ENCODE results near the gene ARHGAP27.

The ARHGAP27 gene

DNA sequence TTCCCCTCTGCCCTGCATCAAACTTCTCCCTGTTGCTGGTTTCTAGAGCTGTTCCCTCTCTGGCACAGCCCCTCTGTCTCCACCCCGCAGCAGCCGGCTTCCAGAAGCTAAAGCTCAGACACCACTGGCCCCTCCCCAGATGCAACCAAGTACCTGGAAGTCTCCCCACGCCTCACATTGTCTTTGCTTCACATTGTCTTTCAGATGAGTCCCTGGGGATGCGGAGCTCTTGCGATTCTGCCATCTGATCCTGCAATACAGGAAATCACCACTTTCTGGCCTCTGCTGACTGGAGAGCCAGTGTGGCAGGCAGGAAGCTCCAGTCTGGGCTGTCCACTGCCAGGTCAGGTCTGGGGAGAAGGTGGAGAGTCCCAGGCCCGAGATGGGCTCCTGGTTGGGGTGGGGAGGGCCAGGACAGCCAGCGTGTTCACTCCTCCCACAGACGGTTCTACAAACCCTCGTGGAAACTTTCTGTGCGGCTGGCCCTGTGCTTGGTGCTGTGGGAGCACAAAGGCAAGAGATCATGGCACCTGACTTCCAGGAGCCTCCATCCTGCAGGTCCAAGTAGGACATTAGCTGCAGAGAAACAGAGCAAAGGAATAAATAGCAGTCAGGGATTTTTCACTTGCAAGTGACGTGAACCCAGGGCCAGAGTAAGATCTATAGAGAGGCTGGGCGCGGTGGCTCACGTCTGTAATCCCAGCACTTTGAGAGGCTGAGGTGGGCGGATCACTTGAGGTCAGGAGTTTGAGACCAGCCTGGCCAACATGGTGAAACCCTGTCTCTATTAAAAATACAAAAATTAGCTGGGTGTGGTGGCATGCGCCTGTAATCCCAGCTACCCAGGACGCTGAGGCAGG, 67.9 kb downstream of the ARHGAP27 start:
- H3K9me3 ChIP-seq (ENCODE audit: control insufficient read depth, low read length): no peaks in the 10 kb centered on the region
- H3K36me3 ChIP-seq (ENCODE audit: control insufficient read depth, insufficient read depth, low read length): no peaks in the 10 kb centered on the region
- H3K27me3 ChIP-seq (replicated peaks; ENCODE audit: control insufficient read depth, insufficient read depth, low read length, poor library complexity, severe bottlenecking): no peaks in the 10 kb centered on the region
- no peak for DNase-seq
- no peak overlapping the region for H3K4me3 ChIP-seq (ENCODE audit: insufficient read depth, low read depth, low read length, poor library complexity, severe bottlenecking)
- no peak overlapping the region for H3K27ac ChIP-seq (ENCODE audit: insufficient read depth, low read length, poor library complexity, severe bottlenecking)
- H3K4me1 ChIP-seq (ENCODE audit: control insufficient read depth, insufficient read depth, low read length, poor library complexity, severe bottlenecking): no peaks in the 10 kb centered on the region

DNA sequence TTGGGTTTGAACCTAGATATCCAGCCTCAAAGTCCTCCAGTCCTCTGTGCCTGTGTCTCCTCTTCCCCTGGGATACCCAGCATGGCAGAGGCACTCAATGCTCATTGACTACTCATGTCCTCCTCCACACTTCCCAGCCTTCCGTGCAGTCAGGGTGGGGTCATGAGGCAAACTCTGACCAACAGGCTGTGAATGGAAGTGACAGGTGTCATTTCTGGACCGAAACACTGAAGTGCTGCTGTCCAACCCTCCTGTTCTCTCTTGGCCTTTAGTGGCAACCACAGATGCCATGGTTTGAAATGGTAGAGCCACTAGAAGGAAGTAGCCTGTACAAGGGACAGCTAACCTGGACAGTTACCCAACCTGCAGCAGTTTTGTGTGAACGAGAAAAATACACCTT, 69.2 kb downstream of the ARHGAP27 start:
- Histone ChIP-seq H3K4me1 (ENCODE audit: control insufficient read depth, insufficient read depth, low read length, poor library complexity, severe bottlenecking) (no peaks in the 10 kb centered on the region), H3K27me3 (replicated peaks; ENCODE audit: control insufficient read depth, insufficient read depth, low read length, poor library complexity, severe bottlenecking) (no peaks in the 10 kb centered on the region), H3K36me3 (ENCODE audit: control insufficient read depth, insufficient read depth, low read length) (no peaks in the 10 kb centered on the region), H3K4me3 (ENCODE audit: insufficient read depth, low read depth, low read length, poor library complexity, severe bottlenecking) (no peak overlapping the region), H3K9me3 (ENCODE audit: control insufficient read depth, low read length) (no peaks in the 10 kb centered on the region), H3K27ac (ENCODE audit: insufficient read depth, low read length, poor library complexity, severe bottlenecking) (no peak overlapping the region)
- DNase-seq: no peak

- Histone ChIP-seq H3K27me3 (replicated peaks; ENCODE audit: control insufficient read depth, insufficient read depth, low read length, poor library complexity, severe bottlenecking) (no peaks in the 10 kb centered on the region), H3K4me1 (ENCODE audit: control insufficient read depth, insufficient read depth, low read length, poor library complexity, severe bottlenecking) (no peaks in the 10 kb centered on the region), H3K4me3 (ENCODE audit: insufficient read depth, low read depth, low read length, poor library complexity, severe bottlenecking) (no peak overlapping the region), H3K36me3 (ENCODE audit: control insufficient read depth, insufficient read depth, low read length) (no peaks in the 10 kb centered on the region), H3K9me3 (ENCODE audit: control insufficient read depth, low read length) (no peaks in the 10 kb centered on the region), H3K27ac (ENCODE audit: insufficient read depth, low read length, poor library complexity, severe bottlenecking) (no peak overlapping the region)
- DNase-seq: no peak
Measured at GRCh38 chr17:45361976-45362375, 70.7 kb downstream of the ARHGAP27 start.

DNA sequence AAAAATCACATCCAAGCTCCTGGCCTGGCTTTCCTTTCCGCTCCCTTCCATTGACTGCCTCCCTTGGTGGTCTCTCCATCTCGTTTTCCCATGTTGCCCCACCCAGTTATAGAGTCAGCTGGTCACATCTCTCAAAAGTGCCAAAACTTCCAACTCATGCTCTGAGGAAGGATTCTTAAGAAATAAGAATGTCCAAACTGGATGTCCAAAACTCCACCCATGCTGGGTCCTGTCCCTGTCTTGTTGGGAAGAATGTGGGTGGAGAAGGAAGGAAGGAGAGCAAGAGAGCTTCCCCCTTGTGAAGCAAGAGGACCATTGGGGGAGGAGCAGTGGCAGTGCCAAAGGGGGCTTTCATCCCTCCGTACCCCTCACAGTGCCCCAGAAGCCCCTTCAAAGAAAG, 71.2 kb downstream of the ARHGAP27 start:
- H3K4me3 ChIP-seq (ENCODE audit: insufficient read depth, low read depth, low read length, poor library complexity, severe bottlenecking): no peak overlapping the region
- no peaks in the 10 kb centered on the region for H3K36me3 ChIP-seq (ENCODE audit: control insufficient read depth, insufficient read depth, low read length)
- no peaks in the 10 kb centered on the region for H3K4me1 ChIP-seq (ENCODE audit: control insufficient read depth, insufficient read depth, low read length, poor library complexity, severe bottlenecking)
- H3K27me3 ChIP-seq (replicated peaks; ENCODE audit: control insufficient read depth, insufficient read depth, low read length, poor library complexity, severe bottlenecking): no peaks in the 10 kb centered on the region
- H3K9me3 ChIP-seq (ENCODE audit: control insufficient read depth, low read length): no peaks in the 10 kb centered on the region
- DNase-seq: no peak
- no peak overlapping the region for H3K27ac ChIP-seq (ENCODE audit: insufficient read depth, low read length, poor library complexity, severe bottlenecking)

GRCh38 chr17:45357364-45357997, 75.2 kb downstream of the ARHGAP27 start:
- Histone ChIP-seq H3K4me3 (ENCODE audit: insufficient read depth, low read depth, low read length, poor library complexity, severe bottlenecking) (no peak overlapping the region), H3K27me3 (replicated peaks; ENCODE audit: control insufficient read depth, insufficient read depth, low read length, poor library complexity, severe bottlenecking) (no peaks in the 10 kb centered on the region), H3K36me3 (ENCODE audit: control insufficient read depth, insufficient read depth, low read length) (no peaks in the 10 kb centered on the region), H3K4me1 (ENCODE audit: control insufficient read depth, insufficient read depth, low read length, poor library complexity, severe bottlenecking) (no peaks in the 10 kb centered on the region), H3K27ac (ENCODE audit: insufficient read depth, low read length, poor library complexity, severe bottlenecking) (no peak overlapping the region), H3K9me3 (ENCODE audit: control insufficient read depth, low read length) (no peaks in the 10 kb centered on the region)
- no peak for DNase-seq

GRCh38 chr17:45355087-45355486, 77.6 kb downstream of the ARHGAP27 start:
- H3K27ac ChIP-seq (ENCODE audit: insufficient read depth, low read length, poor library complexity, severe bottlenecking): no peak overlapping the region
- no peaks in the 10 kb centered on the region for H3K9me3 ChIP-seq (ENCODE audit: control insufficient read depth, low read length)
- H3K4me1 ChIP-seq (ENCODE audit: control insufficient read depth, insufficient read depth, low read length, poor library complexity, severe bottlenecking): no peaks in the 10 kb centered on the region
- H3K4me3 ChIP-seq (ENCODE audit: insufficient read depth, low read depth, low read length, poor library complexity, severe bottlenecking): no peak overlapping the region
- DNase-seq: no peak
- no peaks in the 10 kb centered on the region for H3K36me3 ChIP-seq (ENCODE audit: control insufficient read depth, insufficient read depth, low read length)
- H3K27me3 ChIP-seq (replicated peaks; ENCODE audit: control insufficient read depth, insufficient read depth, low read length, poor library complexity, severe bottlenecking): no peaks in the 10 kb centered on the region

DNA sequence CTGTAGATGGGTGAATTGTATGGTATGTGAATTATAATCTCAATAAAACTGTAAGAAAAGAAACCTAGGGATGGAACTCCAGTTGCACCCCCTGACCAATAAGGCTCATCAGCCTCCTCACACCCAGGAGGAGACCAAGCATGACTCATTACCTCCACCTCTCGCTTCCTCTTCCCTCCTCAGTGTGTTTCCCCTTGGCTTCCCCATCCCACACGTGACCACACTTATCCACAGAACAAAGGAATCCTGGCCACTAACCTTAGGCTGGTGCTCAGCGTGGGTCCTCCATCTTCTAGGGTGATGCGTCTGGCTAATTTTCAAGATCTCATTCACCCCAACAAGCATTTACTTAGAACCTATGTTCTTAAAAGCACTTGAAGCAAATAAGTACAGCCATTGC, 79.6 kb downstream of the ARHGAP27 start:
- Histone ChIP-seq H3K4me3 (ENCODE audit: insufficient read depth, low read depth, low read length, poor library complexity, severe bottlenecking) (no peak overlapping the region), H3K27me3 (replicated peaks; ENCODE audit: control insufficient read depth, insufficient read depth, low read length, poor library complexity, severe bottlenecking) (no peaks in the 10 kb centered on the region), H3K36me3 (ENCODE audit: control insufficient read depth, insufficient read depth, low read length) (no peaks in the 10 kb centered on the region), H3K4me1 (ENCODE audit: control insufficient read depth, insufficient read depth, low read length, poor library complexity, severe bottlenecking) (no peaks in the 10 kb centered on the region), H3K27ac (ENCODE audit: insufficient read depth, low read length, poor library complexity, severe bottlenecking) (no peak overlapping the region), H3K9me3 (ENCODE audit: control insufficient read depth, low read length) (no peaks in the 10 kb centered on the region)
- no peak for DNase-seq

DNA sequence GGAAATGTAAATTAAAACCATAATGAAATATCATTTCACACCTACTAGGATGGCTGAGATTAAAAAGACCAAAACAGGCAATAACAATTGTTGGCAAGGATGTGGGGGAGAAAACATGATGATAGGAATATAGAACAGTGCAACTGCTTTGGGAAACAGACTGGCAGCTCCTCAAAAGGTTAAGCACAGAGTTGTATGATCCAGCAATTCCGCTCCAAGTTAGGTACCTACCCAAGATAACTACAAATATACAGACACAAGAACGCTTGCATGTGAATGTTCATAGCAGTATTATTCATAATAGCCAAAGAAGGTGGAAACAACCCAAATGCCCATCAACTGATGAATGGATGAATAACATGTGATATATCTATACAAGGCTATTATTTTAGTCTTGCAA, 80.8 kb downstream of the ARHGAP27 start:
- Histone ChIP-seq H3K36me3 (ENCODE audit: control insufficient read depth, insufficient read depth, low read length) (no peaks in the 10 kb centered on the region), H3K4me1 (ENCODE audit: control insufficient read depth, insufficient read depth, low read length, poor library complexity, severe bottlenecking) (no peaks in the 10 kb centered on the region), H3K27me3 (replicated peaks; ENCODE audit: control insufficient read depth, insufficient read depth, low read length, poor library complexity, severe bottlenecking) (no peaks in the 10 kb centered on the region), H3K9me3 (ENCODE audit: control insufficient read depth, low read length) (no peaks in the 10 kb centered on the region), H3K27ac (ENCODE audit: insufficient read depth, low read length, poor library complexity, severe bottlenecking) (no peak overlapping the region), H3K4me3 (ENCODE audit: insufficient read depth, low read depth, low read length, poor library complexity, severe bottlenecking) (no peak overlapping the region)
- DNase-seq: no peak

DNA sequence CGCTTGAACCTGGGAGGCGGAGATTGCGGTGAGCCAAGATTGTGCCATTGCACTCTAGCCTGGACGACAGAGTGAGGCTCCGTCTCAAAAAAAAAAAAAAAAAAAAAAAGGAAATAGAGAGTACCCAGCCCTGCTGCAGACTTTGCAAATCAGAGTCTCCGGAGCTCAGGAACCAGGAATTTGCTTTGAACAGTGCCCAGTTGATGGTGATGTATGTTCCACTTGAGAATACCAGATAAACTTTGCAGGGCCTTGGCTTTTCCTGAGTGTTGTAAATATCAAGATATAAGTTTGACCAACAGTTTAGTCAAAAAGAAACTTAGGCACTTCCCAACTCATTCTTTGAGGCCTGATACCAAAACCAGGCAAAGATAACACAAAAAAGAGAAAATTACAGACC, 85.2 kb downstream of the ARHGAP27 start:
- H3K9me3 ChIP-seq (ENCODE audit: control insufficient read depth, low read length): no peaks in the 10 kb centered on the region
- H3K4me1 ChIP-seq (ENCODE audit: control insufficient read depth, insufficient read depth, low read length, poor library complexity, severe bottlenecking): no peaks in the 10 kb centered on the region
- no peak for DNase-seq
- H3K36me3 ChIP-seq (ENCODE audit: control insufficient read depth, insufficient read depth, low read length): no peaks in the 10 kb centered on the region
- no peak overlapping the region for H3K27ac ChIP-seq (ENCODE audit: insufficient read depth, low read length, poor library complexity, severe bottlenecking)
- no peaks in the 10 kb centered on the region for H3K27me3 ChIP-seq (replicated peaks; ENCODE audit: control insufficient read depth, insufficient read depth, low read length, poor library complexity, severe bottlenecking)
- no peak overlapping the region for H3K4me3 ChIP-seq (ENCODE audit: insufficient read depth, low read depth, low read length, poor library complexity, severe bottlenecking)

GRCh38 chr17:45346216-45347015, 86.3 kb downstream of the ARHGAP27 start:
- no peaks in the 10 kb centered on the region for H3K4me1 ChIP-seq (ENCODE audit: control insufficient read depth, insufficient read depth, low read length, poor library complexity, severe bottlenecking)
- no peak overlapping the region for H3K27ac ChIP-seq (ENCODE audit: insufficient read depth, low read length, poor library complexity, severe bottlenecking)
- no peaks in the 10 kb centered on the region for H3K9me3 ChIP-seq (ENCODE audit: control insufficient read depth, low read length)
- DNase-seq: no peak
- H3K27me3 ChIP-seq (replicated peaks; ENCODE audit: control insufficient read depth, insufficient read depth, low read length, poor library complexity, severe bottlenecking): no peaks in the 10 kb centered on the region
- no peak overlapping the region for H3K4me3 ChIP-seq (ENCODE audit: insufficient read depth, low read depth, low read length, poor library complexity, severe bottlenecking)
- no peaks in the 10 kb centered on the region for H3K36me3 ChIP-seq (ENCODE audit: control insufficient read depth, insufficient read depth, low read length)
